HepG2 (cell line): ENCODE results near the gene IL5RA. TPM values are rescaled to one million over a fixed set of nuclear protein-coding genes. Genes with fewer than 3 reads are reported as not detected.
A peak's percentile ranks its signal among the peaks of the same experiment; 100 is the strongest.

Experiments used
- AHR ChIP-seq: IDR thresholded peaks from 2 replicates; pipeline ENCODE4 v1.6.1; 2018; ENCODE audit warnings: missing genetic modification reagents, missing compliant biosample characterization
- BRCA1 ChIP-seq: sonication (generic); formaldehyde crosslinking; IDR thresholded peaks from 2 replicates; pipeline ENCODE4 v1.4.0; 2020; ENCODE audit warnings: missing genetic modification reagents
- ELF1 ChIP-seq: sonication (generic); formaldehyde crosslinking; IDR thresholded peaks from 2 replicates; pipeline ENCODE4 v1.4.0; 2020; ENCODE audit warnings: missing genetic modification reagents
- GABPA ChIP-seq, 2 experiments: IDR thresholded peaks; 2 replicates each; pipeline ENCODE4 v1.6.1; 2011 to 2016; ENCODE audit warnings: low read depth in 2 of 2, low read length in 1 of 2, missing biosample characterization in 1 of 2, missing genetic modification characterization in 1 of 2
- HNF4A ChIP-seq: sonication (generic); formaldehyde crosslinking; IDR thresholded peaks from 2 replicates; pipeline ENCODE4 v1.4.0; 2020; ENCODE audit warnings: missing genetic modification reagents
- HOXA7 ChIP-seq: sonication (generic); formaldehyde crosslinking; IDR thresholded peaks from 2 replicates; pipeline ENCODE4 v1.8.1; 2022; ENCODE audit warnings: mild to moderate bottlenecking, missing genetic modification reagents, moderate library complexity
- POGZ ChIP-seq: sonication (generic); formaldehyde crosslinking; IDR thresholded peaks from 2 replicates; pipeline ENCODE4 v1.4.0; 2020; ENCODE audit warnings: mild to moderate bottlenecking, missing genetic modification reagents
- SRSF1 ChIP-seq: fragments of 200-400 bp; formaldehyde crosslinking; optimal IDR thresholded peaks from 2 replicates; pipeline ENCODE3; 2017; ENCODE audit warnings: mild to moderate bottlenecking, low read depth, low read length, moderate library complexity
- TAF1 ChIP-seq: sonication (generic); formaldehyde crosslinking; IDR thresholded peaks from 2 replicates; pipeline ENCODE4 v1.4.0; 2020; ENCODE audit warnings: missing genetic modification reagents
- ZBTB20 ChIP-seq: sonication (generic); formaldehyde crosslinking; IDR thresholded peaks from 2 replicates; pipeline ENCODE4 v1.8.1; 2023; ENCODE audit warnings: missing genetic modification reagents, low read depth, mild to moderate bottlenecking, borderline replicate concordance
- ZBTB38 ChIP-seq: sonication (generic); formaldehyde crosslinking; IDR thresholded peaks from 2 replicates; pipeline ENCODE4 v1.5.1; 2020; ENCODE audit warnings: mild to moderate bottlenecking, missing genetic modification reagents
- ZFP41 ChIP-seq: sonication (generic); formaldehyde crosslinking; IDR thresholded peaks from 2 replicates; pipeline ENCODE4 v1.4.0; 2020; ENCODE audit warnings: mild to moderate bottlenecking, missing genetic modification reagents, borderline replicate concordance
- ZFP90 ChIP-seq: sonication (generic); formaldehyde crosslinking; IDR thresholded peaks from 2 replicates; pipeline ENCODE4 v1.8.0; 2022; ENCODE audit warnings: missing genetic modification reagents, mild to moderate bottlenecking, inconsistent platforms, borderline replicate concordance
- ZFYVE20 ChIP-seq: sonication (generic); formaldehyde crosslinking; IDR thresholded peaks from 2 replicates; pipeline ENCODE4 v1.8.0; 2023; ENCODE audit warnings: low read depth, mild to moderate bottlenecking, moderate library complexity, missing genetic modification reagents, borderline replicate concordance
- ZKSCAN8 ChIP-seq: IDR thresholded peaks from 2 replicates; pipeline ENCODE4 v1.6.1; 2016; ENCODE audit warnings: borderline replicate concordance, missing genetic modification reagents, missing compliant biosample characterization
- ZNF251 ChIP-seq: sonication (generic); formaldehyde crosslinking; IDR thresholded peaks from 2 replicates; pipeline ENCODE4 v1.9.0; 2021; ENCODE audit warnings: mild to moderate bottlenecking, missing genetic modification reagents
- ZNF263 ChIP-seq: sonication (generic); formaldehyde crosslinking; IDR thresholded peaks from 2 replicates; pipeline ENCODE4 v1.4.0; 2020; ENCODE audit warnings: missing genetic modification reagents
- ZNF616 ChIP-seq: sonication (generic); formaldehyde crosslinking; IDR thresholded peaks from 2 replicates; pipeline ENCODE4 v1.5.0; 2020; ENCODE audit warnings: low read depth, mild to moderate bottlenecking, missing genetic modification reagents
- ZNF652 ChIP-seq: IDR thresholded peaks from 2 replicates; pipeline ENCODE4 v1.6.1; 2016; ENCODE audit warnings: low read depth, borderline replicate concordance
- ZNF670 ChIP-seq: sonication (generic); formaldehyde crosslinking; IDR thresholded peaks from 2 replicates; pipeline ENCODE4 v1.8.0; 2022; ENCODE audit warnings: mild to moderate bottlenecking, missing genetic modification reagents, borderline replicate concordance
- polyA plus RNA-seq, 8 experiments: library from polyadenylated mRNA; depleted of rRNA in 3 of 8; stranded (reverse) in 7 of 8; unstranded in 1 of 8; fragments of >200 nt; fragmentation: Illumina TruSeq in 4 of 8; extraction: Trizol in 4 of 8; gene quantifications; 2 replicates each; pipeline versions ENCODE4 v1.2.1 to v1.2.3, GENCODE V29; 2011 to 2016; ENCODE audit warnings: low read depth in 4 of 8, missing spikeins in 1 of 8, mixed read lengths in 1 of 8; ENCODE audit not compliant: insufficient read depth in 1 of 8
- total RNA-seq, 5 experiments: library from RNA; depleted of rRNA; stranded (reverse); fragments of >200 nt; fragmentation: Illumina TruSeq; extraction: Trizol; gene quantifications; 2 replicates each; pipeline ENCODE4 v1.2.3, GENCODE V29; 2016; ENCODE audit warnings: low read depth in 1 of 5
- TF ChIP-seq, protein P1 (sequence below): IDR thresholded peaks from 2 replicates; pipeline ENCODE4 v1.6.1; 2012; ENCODE audit warnings: inconsistent platforms
- TF ChIP-seq, protein P2 (sequence below): IDR thresholded peaks from 2 replicates; pipeline ENCODE4 v1.6.1; 2018; ENCODE audit warnings: missing genetic modification reagents
- TF ChIP-seq, protein P3 (sequence below): sonication (generic); formaldehyde crosslinking; IDR thresholded peaks from 2 replicates; pipeline ENCODE4 v1.5.0; 2020; ENCODE audit warnings: mild to moderate bottlenecking, missing genetic modification reagents, borderline replicate concordance

The IL5RA gene
- total and polyA plus RNA-seq, 2 of the 13 experiments (the other 11 are each of a cell fraction or from before 2014, with no cell fraction given) = not detected

DNA sequence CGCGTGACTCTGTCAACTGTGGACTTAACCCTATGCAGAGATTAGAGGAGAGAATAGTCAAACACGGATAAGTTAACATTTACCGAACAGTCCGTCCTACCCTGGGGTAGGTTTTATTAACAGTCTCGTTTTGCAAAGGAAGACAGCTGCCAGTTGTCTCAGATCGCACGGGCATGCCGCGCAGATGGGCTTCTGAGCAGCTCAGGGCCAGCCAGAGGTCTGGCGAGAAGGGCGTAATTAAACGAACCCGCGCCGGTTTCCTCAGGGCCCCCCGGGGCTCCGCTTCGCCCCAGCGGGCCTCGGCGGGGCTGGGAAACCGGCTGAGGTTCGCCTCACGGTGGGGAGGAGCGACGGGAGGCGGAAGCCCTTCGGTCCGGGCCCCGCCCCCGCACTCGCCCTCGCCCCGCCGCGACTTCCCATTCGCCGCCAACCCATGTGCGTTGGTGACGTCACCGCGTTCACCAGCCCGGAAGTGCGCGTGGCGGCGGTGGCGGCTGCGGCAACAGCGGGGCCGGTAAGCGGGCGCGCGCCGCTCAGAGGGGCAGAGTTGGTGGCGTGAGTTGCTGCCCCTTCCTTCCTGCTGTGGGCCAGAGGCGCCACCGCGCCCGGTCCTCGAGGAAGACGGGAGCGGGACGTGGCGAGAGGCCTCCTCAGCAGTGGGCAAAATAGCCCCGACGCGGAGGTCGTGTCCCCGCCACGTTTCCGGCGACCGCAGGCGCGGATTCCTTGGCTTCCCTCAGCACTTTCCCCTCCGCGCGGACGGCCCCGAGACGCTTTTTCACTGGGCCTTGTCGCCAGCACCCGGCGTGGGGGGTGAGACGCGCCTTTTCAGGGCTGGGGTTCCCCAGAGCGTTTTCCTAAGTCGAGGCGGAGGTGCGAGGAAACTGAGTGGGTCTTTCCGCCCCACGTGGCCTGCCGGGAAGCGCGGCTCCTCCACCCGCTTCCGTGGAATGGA lies 16.6 kb upstream of the IL5RA start, which contains the start of gene TRNT1 (continued):
- TF ChIP-seq ZFYVE20 (CRISPR knock-in tag) (no peak), ZNF251 (CRISPR knock-in tag) (no peak), HOXA7 (no peak), ZFP90 (peak; percentile 97), ZBTB20 (CRISPR knock-in tag) (no peak; the same call in 1 of the 2 replicates), TAF1 (CRISPR knock-in tag) (peak; percentile 95), ZNF670 (CRISPR knock-in tag) (peak; percentile 75; the same call in 1 of the 2 replicates), ZNF263 (CRISPR knock-in tag) (peak; percentile 58; the same call in 1 of the 2 replicates), ZFP41 (CRISPR knock-in tag) (no peak; the same call in 1 of the 2 replicates), ZKSCAN8 (peak; percentile 15), BRCA1 (CRISPR knock-in tag) (peak; percentile 68; the same call in 1 of the 2 replicates), ZNF652 (no peak), POGZ (peak; percentile 91), AHR (CRISPR knock-in tag) (no peak), ZBTB38 (CRISPR knock-in tag) (peak; percentile 80), GABPA (IDR thresholded peaks at IDR 0.05; ENCODE audit: low read depth, low read length) (peak; percentile 74), GABPA (CRISPR knock-in tag; IDR thresholded peaks at IDR 0.05; ENCODE audit: low read depth) (peak; percentile 73), HNF4A (CRISPR knock-in tag) (no peak), ELF1 (CRISPR knock-in tag) (peak; percentile 96), ZNF616 (CRISPR knock-in tag) (peak; percentile 92), SRSF1 (peak; percentile 62)
- TF ChIP-seq, protein P1, sequence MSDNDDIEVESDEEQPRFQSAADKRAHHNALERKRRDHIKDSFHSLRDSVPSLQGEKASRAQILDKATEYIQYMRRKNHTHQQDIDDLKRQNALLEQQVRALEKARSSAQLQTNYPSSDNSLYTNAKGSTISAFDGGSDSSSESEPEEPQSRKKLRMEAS = peak; percentile 90
- TF ChIP-seq, protein P2, sequence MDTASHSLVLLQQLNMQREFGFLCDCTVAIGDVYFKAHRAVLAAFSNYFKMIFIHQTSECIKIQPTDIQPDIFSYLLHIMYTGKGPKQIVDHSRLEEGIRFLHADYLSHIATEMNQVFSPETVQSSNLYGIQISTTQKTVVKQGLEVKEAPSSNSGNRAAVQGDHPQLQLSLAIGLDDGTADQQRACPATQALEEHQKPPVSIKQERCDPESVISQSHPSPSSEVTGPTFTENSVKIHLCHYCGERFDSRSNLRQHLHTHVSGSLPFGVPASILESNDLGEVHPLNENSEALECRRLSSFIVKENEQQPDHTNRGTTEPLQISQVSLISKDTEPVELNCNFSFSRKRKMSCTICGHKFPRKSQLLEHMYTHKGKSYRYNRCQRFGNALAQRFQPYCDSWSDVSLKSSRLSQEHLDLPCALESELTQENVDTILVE (CRISPR knock-in tag) = peak; percentile 71
- TF ChIP-seq, protein P3, sequence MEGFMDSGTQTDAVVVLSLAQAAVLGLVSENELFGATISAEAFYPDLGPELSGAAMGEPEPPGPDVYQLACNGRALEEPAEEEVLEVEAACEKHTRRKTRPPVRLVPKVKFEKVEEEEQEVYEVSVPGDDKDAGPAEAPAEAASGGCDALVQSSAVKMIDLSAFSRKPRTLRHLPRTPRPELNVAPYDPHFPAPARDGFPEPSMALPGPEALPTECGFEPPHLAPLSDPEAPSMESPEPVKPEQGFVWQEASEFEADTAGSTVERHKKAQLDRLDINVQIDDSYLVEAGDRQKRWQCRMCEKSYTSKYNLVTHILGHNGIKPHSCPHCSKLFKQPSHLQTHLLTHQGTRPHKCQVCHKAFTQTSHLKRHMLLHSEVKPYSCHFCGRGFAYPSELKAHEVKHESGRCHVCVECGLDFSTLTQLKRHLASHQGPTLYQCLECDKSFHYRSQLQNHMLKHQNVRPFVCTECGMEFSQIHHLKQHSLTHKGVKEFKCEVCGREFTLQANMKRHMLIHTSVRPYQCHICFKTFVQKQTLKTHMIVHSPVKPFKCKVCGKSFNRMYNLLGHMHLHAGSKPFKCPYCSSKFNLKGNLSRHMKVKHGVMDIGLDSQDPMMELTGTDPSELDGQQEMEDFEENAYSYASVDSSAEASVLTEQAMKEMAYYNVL (CRISPR knock-in tag) = peak; percentile 34; the same call in 1 of the 2 replicates
